CD4-positive, alpha-beta T cell (primary cell): Measurements from ENCODE around the gene ME1. TPM values are rescaled to one million over a fixed set of nuclear protein-coding genes. Genes with fewer than 3 reads are reported as not detected.
A peak's percentile ranks its signal among the peaks of the same experiment; 100 is the strongest.

Source experiments
- ATAC-seq: fragments of 200-7000 bp; cut with Tn5 transposase; one replicate; pipeline ENCODE4 v1.10.0; 2022; ENCODE audit warnings: mild to moderate bottlenecking; ENCODE audit not compliant: poor library complexity
- CTCF ChIA-PET: fragments of 350-600 bp; sonication (Branson Sonifier 250); formaldehyde crosslinking; loops from one replicate; lab custom pipeline; 2021; ENCODE audit warnings: antibody characterized with exemption, inconsistent platforms; lab: Charles Lee
- POLR2A ChIA-PET: fragments of 350-600 bp; sonication (Branson Sonifier 250); formaldehyde crosslinking; loops from one replicate; lab custom pipeline; 2021; ENCODE audit warnings: antibody characterized with exemption, inconsistent platforms; lab: Charles Lee
- DNase-seq, 14 experiments: peaks; one replicate each; pipeline ENCODE4 v3.0.0-alpha.2; 2013 to 2020; ENCODE audit warnings: mixed read lengths in 2 of 14
- H3K27ac ChIP-seq, 2 donors: one replicate each; pipeline versions ENCODE4 v1.5.1 to v1.7.0; 2013; ENCODE audit warnings: low read length in 2 of 2, low read depth in 1 of 2, mild to moderate bottlenecking in 1 of 2
- H3K27me3 ChIP-seq, 2 experiments: 1 replicate in 1 of 2; 2 replicates in 1 of 2; pipeline versions ENCODE4 v1.6.1 to v1.7.0; 2013; ENCODE audit warnings: low read length in 2 of 2, control low read depth in 1 of 2, mild to moderate bottlenecking in 1 of 2, moderate library complexity in 1 of 2; ENCODE audit not compliant: insufficient read depth in 2 of 2, control insufficient read depth in 1 of 2
- H3K36me3 ChIP-seq: one replicate; pipeline ENCODE4 v1.6.1; 2013; ENCODE audit warnings: low read length, control low read depth; ENCODE audit not compliant: insufficient read depth
- H3K4me1 ChIP-seq: one replicate; pipeline ENCODE4 v1.6.1; 2013; ENCODE audit warnings: low read length, control low read depth; ENCODE audit not compliant: insufficient read depth
- H3K4me3 ChIP-seq: one replicate; pipeline ENCODE4 v1.5.1; 2013; ENCODE audit warnings: mild to moderate bottlenecking, low read length, moderate library complexity
- H3K9me3 ChIP-seq, 2 experiments: 1 replicate in 1 of 2; 2 replicates in 1 of 2; pipeline versions ENCODE4 v1.6.1 to v1.7.0; 2013; ENCODE audit warnings: low read length in 2 of 2, mild to moderate bottlenecking in 2 of 2, control low read depth in 1 of 2, moderate library complexity in 1 of 2; ENCODE audit not compliant: control insufficient read depth in 1 of 2, insufficient read depth in 1 of 2
- H3K27ac Mint-ChIP-seq: one replicate; pipeline ENCODE4 v1.8.0; 2020; ENCODE audit warnings: mixed read lengths
- H3K27me3 Mint-ChIP-seq: one replicate; pipeline ENCODE4 v1.8.0; 2021; ENCODE audit warnings: mixed read lengths
- H3K36me3 Mint-ChIP-seq: one replicate; pipeline ENCODE4 v1.8.0; 2021; ENCODE audit warnings: low read depth, mixed read lengths
- H3K4me1 Mint-ChIP-seq: one replicate; pipeline ENCODE4 v1.8.0; 2021; ENCODE audit warnings: low read depth, mixed read lengths
- H3K4me3 Mint-ChIP-seq: one replicate; pipeline ENCODE4 v1.8.0; 2020; ENCODE audit warnings: mild to moderate bottlenecking, mixed read lengths
- H3K9me3 Mint-ChIP-seq: one replicate; pipeline ENCODE4 v1.8.0; 2020; ENCODE audit warnings: mixed read lengths
- intact Hi-C, 2 experiments: fragments of 100-400 bp; cut with DNase I in 1 of 2; cut with micrococcal nuclease in 1 of 2; formaldehyde crosslinking; loops; one replicate each; pipeline versions ENCODE4 v1.15.1 to v1.9.0; 2023 to 2025; cut with DNase I, micrococcal nuclease
- total RNA-seq, 174 experiments: library from RNA in 2 of 174; stranded (reverse) in 2 of 174; gene quantifications; one replicate each; pipeline ENCODE4 v1.2.3 and lab custom pipeline; 2021 to 2026
- TF ChIP-seq, protein P1 (sequence below): fragments of 200-600 bp; IDR thresholded peaks from one replicate; pipeline ENCODE4 v1.8.0; 2022; ENCODE audit warnings: antibody characterized with exemption, mild to moderate bottlenecking

ME1 gene
- total RNA-seq, 2 experiments from 2014 or later, result not detected

DNA sequence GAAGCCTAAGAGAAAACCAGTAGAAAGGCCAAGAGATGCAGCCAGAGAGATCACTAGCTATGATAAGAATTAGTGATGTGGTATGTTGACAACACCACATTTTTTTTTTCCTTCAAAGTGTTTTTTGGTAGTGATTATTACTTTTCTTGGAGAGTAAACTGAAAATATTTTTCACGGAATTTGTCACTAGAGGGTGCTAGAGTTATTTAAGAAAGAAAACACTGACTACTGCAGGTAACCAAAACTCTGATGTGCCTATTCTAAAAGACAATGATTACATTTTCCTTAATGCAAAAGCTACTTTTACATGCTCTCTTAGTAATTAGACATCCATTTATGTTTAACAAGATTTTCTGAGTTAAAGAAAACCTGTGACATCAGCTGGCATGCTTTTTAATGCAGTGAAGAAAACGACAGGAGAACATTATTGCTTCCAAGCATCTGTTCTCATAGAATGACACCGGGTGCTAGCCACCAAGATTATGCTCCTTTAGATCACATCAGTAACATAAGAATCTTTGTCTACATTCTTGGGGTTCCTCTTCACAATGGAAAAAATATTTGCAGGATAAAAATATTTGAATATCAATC lies 208.9 kb downstream of the ME1 start:
- POLR2A ChIA-PET, result interaction anchor here (0.6 to 1.6 kb wide), 2 partner anchors 156 to 826 kb away, joined by 3 read pairs; no protein-coding TSS in a partner anchor
- Mint-ChIP-seq H3K4me1 (no peaks in the 10 kb centered on the region), H3K4me3 (no peak overlapping the region), H3K27ac (no peak overlapping the region), H3K36me3 (no peaks in the 10 kb centered on the region), H3K27me3 (no peaks in the 10 kb centered on the region), H3K9me3 (no peaks in the 10 kb centered on the region)
- intact Hi-C loops, result loop anchor here (2.0 to 5.0 kb wide), 2 partner anchors 295 kb away; no protein-coding TSS in a partner anchor
- ATAC-seq (no peak), DNase-seq (peak in 3 of 14 experiments; percentile 43 to 45 (median 45))
- Histone ChIP-seq H3K36me3 (no peaks in the 10 kb centered on the region), H3K4me1 (no peaks in the 10 kb centered on the region), H3K4me3 (no peak overlapping the region), H3K27ac (no peak overlapping the region), H3K27me3 (no peaks in the 10 kb centered on the region), H3K9me3 (no peaks in the 10 kb centered on the region)
- CTCF ChIA-PET, result interaction anchor here (0.6 to 1.5 kb wide), 4 partner anchors 15 to 1031 kb away, joined by 3 to 4 read pairs (median 4); no protein-coding TSS in a partner anchor
- TF ChIP-seq, protein P1, sequence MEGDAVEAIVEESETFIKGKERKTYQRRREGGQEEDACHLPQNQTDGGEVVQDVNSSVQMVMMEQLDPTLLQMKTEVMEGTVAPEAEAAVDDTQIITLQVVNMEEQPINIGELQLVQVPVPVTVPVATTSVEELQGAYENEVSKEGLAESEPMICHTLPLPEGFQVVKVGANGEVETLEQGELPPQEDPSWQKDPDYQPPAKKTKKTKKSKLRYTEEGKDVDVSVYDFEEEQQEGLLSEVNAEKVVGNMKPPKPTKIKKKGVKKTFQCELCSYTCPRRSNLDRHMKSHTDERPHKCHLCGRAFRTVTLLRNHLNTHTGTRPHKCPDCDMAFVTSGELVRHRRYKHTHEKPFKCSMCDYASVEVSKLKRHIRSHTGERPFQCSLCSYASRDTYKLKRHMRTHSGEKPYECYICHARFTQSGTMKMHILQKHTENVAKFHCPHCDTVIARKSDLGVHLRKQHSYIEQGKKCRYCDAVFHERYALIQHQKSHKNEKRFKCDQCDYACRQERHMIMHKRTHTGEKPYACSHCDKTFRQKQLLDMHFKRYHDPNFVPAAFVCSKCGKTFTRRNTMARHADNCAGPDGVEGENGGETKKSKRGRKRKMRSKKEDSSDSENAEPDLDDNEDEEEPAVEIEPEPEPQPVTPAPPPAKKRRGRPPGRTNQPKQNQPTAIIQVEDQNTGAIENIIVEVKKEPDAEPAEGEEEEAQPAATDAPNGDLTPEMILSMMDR, result peak; percentile 65

DNA sequence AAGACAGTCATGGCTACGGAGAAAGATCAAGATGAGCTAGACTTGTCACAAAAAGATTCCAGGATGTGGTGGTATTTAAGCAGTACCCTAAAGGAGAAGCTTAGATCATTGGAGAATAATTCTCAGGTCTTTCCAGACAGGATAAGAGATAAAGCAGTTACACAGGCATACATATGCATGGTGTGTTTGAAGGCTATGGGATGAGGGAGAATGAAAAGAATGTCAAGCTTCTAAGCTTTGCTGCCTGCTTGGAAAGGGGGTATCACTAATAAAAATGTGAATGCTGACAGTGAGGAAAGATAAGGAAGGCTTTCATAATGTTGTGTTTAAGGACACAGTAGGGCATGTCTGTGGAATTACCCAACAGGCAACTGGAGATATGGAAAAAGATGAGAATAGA lies 209.6 kb downstream of the ME1 start:
- Mint-ChIP-seq H3K36me3 (no peaks in the 10 kb centered on the region), H3K27ac (no peak overlapping the region), H3K4me1 (no peaks in the 10 kb centered on the region), H3K27me3 (no peaks in the 10 kb centered on the region), H3K4me3 (no peak overlapping the region), H3K9me3 (no peaks in the 10 kb centered on the region)
- ChIA-PET POLR2A (interaction anchor here (1.6 kb wide), 1 partner anchor 155 kb away, joined by 3 read pairs; no protein-coding TSS in a partner anchor), CTCF (interaction anchor here (1.0 kb wide), 1 partner anchor 315 kb away, joined by 4 read pairs; no protein-coding TSS in a partner anchor)
- intact Hi-C loops, result loop anchor here in 1 of 2 experiments (5.0 kb wide), 1 partner anchor 296 kb away; no protein-coding TSS in a partner anchor
- Histone ChIP-seq H3K9me3 (no peaks in the 10 kb centered on the region), H3K27me3 (no peaks in the 10 kb centered on the region), H3K4me1 (no peaks in the 10 kb centered on the region), H3K4me3 (no peak overlapping the region), H3K36me3 (no peaks in the 10 kb centered on the region), H3K27ac (no peak overlapping the region)
- TF ChIP-seq, protein P1, result no peak
- no peak for DNase-seq
- ATAC-seq, result no peak

DNA sequence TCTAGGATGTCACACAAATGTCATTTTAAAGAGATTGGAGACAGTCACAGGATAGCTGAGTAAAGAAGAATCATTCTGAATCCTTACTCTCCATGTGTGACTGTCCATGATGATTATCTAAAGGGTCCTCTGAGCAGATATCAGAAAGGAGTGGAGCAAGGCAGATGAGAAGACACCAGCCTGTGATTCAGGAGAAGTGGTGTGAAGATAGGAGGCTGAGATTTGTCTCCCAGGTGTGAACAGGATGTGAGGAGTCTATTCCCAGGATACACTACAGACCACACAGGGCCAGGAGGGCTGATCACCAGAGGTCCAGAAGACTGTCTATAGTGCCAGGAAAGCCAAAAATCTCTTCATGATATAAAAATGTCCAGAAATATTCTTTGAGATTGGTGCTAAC lies 210.7 kb downstream of the ME1 start:
- H3K9me3 Mint-ChIP-seq, result no peaks in the 10 kb centered on the region
- DNase-seq (no peak), ATAC-seq (no peak)
- no peak overlapping the region for H3K4me3 Mint-ChIP-seq
- no peak overlapping the region for H3K27ac Mint-ChIP-seq
- TF ChIP-seq, protein P1, result no peak
- Histone ChIP-seq H3K27me3 (no peaks in the 10 kb centered on the region), H3K4me1 (no peaks in the 10 kb centered on the region), H3K9me3 (no peaks in the 10 kb centered on the region), H3K27ac (no peak overlapping the region), H3K36me3 (no peaks in the 10 kb centered on the region), H3K4me3 (no peak overlapping the region)
- ChIA-PET POLR2A (no interaction called here), CTCF (interaction anchor here (0.7 kb wide), 1 partner anchor 58 kb away, joined by 4 read pairs; no protein-coding TSS in a partner anchor)
- H3K4me1 Mint-ChIP-seq, result no peaks in the 10 kb centered on the region
- no peaks in the 10 kb centered on the region for H3K36me3 Mint-ChIP-seq
- H3K27me3 Mint-ChIP-seq, result no peaks in the 10 kb centered on the region
- intact Hi-C loops, result loop anchor here in 1 of 2 experiments (5.0 kb wide), 1 partner anchor 297 kb away; no protein-coding TSS in a partner anchor
